CD4-positive, alpha-beta T cell (primary cell): Measurements from ENCODE around the gene VWA1. TPM values are rescaled to one million over a fixed set of nuclear protein-coding genes. Genes with fewer than 3 reads are reported as not detected.

Experiments used
- ATAC-seq: fragments of 200-7000 bp; cut with Tn5 transposase; one replicate; pipeline ENCODE4 v1.10.0; 2022; ENCODE audit warnings: mild to moderate bottlenecking; ENCODE audit not compliant: poor library complexity
- CTCF ChIA-PET: fragments of 350-600 bp; sonication (Branson Sonifier 250); formaldehyde crosslinking; loops from one replicate; lab custom pipeline; 2021; ENCODE audit warnings: antibody characterized with exemption, inconsistent platforms; lab: Charles Lee
- POLR2A ChIA-PET: fragments of 350-600 bp; sonication (Branson Sonifier 250); formaldehyde crosslinking; loops from one replicate; lab custom pipeline; 2021; ENCODE audit warnings: antibody characterized with exemption, inconsistent platforms; lab: Charles Lee
- DNase-seq, 14 experiments: peaks; one replicate each; pipeline ENCODE4 v3.0.0-alpha.2; 2013 to 2020; ENCODE audit warnings: mixed read lengths in 2 of 14
- H3K27ac ChIP-seq, 2 donors: one replicate each; pipeline versions ENCODE4 v1.5.1 to v1.7.0; 2013; ENCODE audit warnings: low read length in 2 of 2, low read depth in 1 of 2, mild to moderate bottlenecking in 1 of 2
- H3K27me3 ChIP-seq, 2 experiments: 1 replicate in 1 of 2; 2 replicates in 1 of 2; pipeline versions ENCODE4 v1.6.1 to v1.7.0; 2013; ENCODE audit warnings: low read length in 2 of 2, control low read depth in 1 of 2, mild to moderate bottlenecking in 1 of 2, moderate library complexity in 1 of 2; ENCODE audit not compliant: insufficient read depth in 2 of 2, control insufficient read depth in 1 of 2
- H3K36me3 ChIP-seq: one replicate; pipeline ENCODE4 v1.6.1; 2013; ENCODE audit warnings: low read length, control low read depth; ENCODE audit not compliant: insufficient read depth
- H3K4me1 ChIP-seq: one replicate; pipeline ENCODE4 v1.6.1; 2013; ENCODE audit warnings: low read length, control low read depth; ENCODE audit not compliant: insufficient read depth
- H3K4me3 ChIP-seq: one replicate; pipeline ENCODE4 v1.5.1; 2013; ENCODE audit warnings: mild to moderate bottlenecking, low read length, moderate library complexity
- H3K9me3 ChIP-seq, 2 experiments: 1 replicate in 1 of 2; 2 replicates in 1 of 2; pipeline versions ENCODE4 v1.6.1 to v1.7.0; 2013; ENCODE audit warnings: low read length in 2 of 2, mild to moderate bottlenecking in 2 of 2, control low read depth in 1 of 2, moderate library complexity in 1 of 2; ENCODE audit not compliant: control insufficient read depth in 1 of 2, insufficient read depth in 1 of 2
- H3K27ac Mint-ChIP-seq: one replicate; pipeline ENCODE4 v1.8.0; 2020; ENCODE audit warnings: mixed read lengths
- H3K27me3 Mint-ChIP-seq: one replicate; pipeline ENCODE4 v1.8.0; 2021; ENCODE audit warnings: mixed read lengths
- H3K36me3 Mint-ChIP-seq: one replicate; pipeline ENCODE4 v1.8.0; 2021; ENCODE audit warnings: low read depth, mixed read lengths
- H3K4me1 Mint-ChIP-seq: one replicate; pipeline ENCODE4 v1.8.0; 2021; ENCODE audit warnings: low read depth, mixed read lengths
- H3K4me3 Mint-ChIP-seq: one replicate; pipeline ENCODE4 v1.8.0; 2020; ENCODE audit warnings: mild to moderate bottlenecking, mixed read lengths
- H3K9me3 Mint-ChIP-seq: one replicate; pipeline ENCODE4 v1.8.0; 2020; ENCODE audit warnings: mixed read lengths
- intact Hi-C, 2 experiments: fragments of 100-400 bp; cut with DNase I in 1 of 2; cut with micrococcal nuclease in 1 of 2; formaldehyde crosslinking; loops; one replicate each; pipeline versions ENCODE4 v1.15.1 to v1.9.0; 2023 to 2025; cut with DNase I, micrococcal nuclease
- total RNA-seq, 174 experiments: library from RNA in 2 of 174; stranded (reverse) in 2 of 174; gene quantifications; one replicate each; pipeline ENCODE4 v1.2.3 and lab custom pipeline; 2021 to 2026
- TF ChIP-seq, protein P1 (sequence below): fragments of 200-600 bp; IDR thresholded peaks from one replicate; pipeline ENCODE4 v1.8.0; 2022; ENCODE audit warnings: antibody characterized with exemption, mild to moderate bottlenecking

VWA1 gene
- total RNA-seq, 2 experiments from 2014 or later: not detected

DNA sequence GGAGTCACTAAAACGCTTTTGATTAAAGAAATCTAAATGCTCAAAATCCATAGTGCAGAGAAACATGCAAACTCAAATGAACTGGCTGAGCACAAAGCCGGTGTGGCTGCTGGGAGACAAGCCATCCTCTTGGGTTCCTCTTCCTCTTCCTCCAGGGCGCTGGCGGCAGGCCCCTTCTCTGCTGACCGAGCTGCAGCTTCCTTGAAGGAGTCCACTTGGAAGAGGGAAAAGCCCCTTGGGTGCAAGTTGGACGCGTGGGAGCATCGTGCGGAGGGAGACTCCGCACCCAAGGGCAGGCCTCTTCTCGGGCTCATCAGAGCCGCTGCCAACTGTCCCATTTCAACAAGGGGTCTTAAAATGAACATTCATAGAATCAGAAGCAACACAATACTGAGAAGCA is 44.3 kb upstream of the VWA1 start:
- TF ChIP-seq, protein P1, sequence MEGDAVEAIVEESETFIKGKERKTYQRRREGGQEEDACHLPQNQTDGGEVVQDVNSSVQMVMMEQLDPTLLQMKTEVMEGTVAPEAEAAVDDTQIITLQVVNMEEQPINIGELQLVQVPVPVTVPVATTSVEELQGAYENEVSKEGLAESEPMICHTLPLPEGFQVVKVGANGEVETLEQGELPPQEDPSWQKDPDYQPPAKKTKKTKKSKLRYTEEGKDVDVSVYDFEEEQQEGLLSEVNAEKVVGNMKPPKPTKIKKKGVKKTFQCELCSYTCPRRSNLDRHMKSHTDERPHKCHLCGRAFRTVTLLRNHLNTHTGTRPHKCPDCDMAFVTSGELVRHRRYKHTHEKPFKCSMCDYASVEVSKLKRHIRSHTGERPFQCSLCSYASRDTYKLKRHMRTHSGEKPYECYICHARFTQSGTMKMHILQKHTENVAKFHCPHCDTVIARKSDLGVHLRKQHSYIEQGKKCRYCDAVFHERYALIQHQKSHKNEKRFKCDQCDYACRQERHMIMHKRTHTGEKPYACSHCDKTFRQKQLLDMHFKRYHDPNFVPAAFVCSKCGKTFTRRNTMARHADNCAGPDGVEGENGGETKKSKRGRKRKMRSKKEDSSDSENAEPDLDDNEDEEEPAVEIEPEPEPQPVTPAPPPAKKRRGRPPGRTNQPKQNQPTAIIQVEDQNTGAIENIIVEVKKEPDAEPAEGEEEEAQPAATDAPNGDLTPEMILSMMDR: no peak
- H3K4me3 ChIP-seq: no peak overlapping the region
- peaks cover 17% of the 10 kb centered on the region for H3K4me1 Mint-ChIP-seq
- H3K27me3 ChIP-seq: no peaks in the 10 kb centered on the region
- POLR2A ChIA-PET: interaction anchor here (4.2 kb wide), 1 partner anchor 9 kb away, joined by 21 read pairs; the partner anchor contains the start of gene CCNL2
- no peaks in the 10 kb centered on the region for H3K9me3 ChIP-seq
- H3K36me3 ChIP-seq: peaks cover 99% of the 10 kb centered on the region
- no peak for DNase-seq
- ATAC-seq: no peak
- H3K27ac ChIP-seq: no peak overlapping the region
- H3K4me3 Mint-ChIP-seq: no peak overlapping the region
- peaks cover 5% of the 10 kb centered on the region for H3K4me1 ChIP-seq
- H3K36me3 Mint-ChIP-seq: peaks cover 94% of the 10 kb centered on the region
- no peaks in the 10 kb centered on the region for H3K9me3 Mint-ChIP-seq
- H3K27me3 Mint-ChIP-seq: no peaks in the 10 kb centered on the region
- CTCF ChIA-PET: interaction anchor here (2.5 kb wide), 1 partner anchor 8 kb away, joined by 5 read pairs; the partner anchor contains the start of gene CCNL2
- intact Hi-C loops: no loop called here
- H3K27ac Mint-ChIP-seq: no peak overlapping the region

DNA sequence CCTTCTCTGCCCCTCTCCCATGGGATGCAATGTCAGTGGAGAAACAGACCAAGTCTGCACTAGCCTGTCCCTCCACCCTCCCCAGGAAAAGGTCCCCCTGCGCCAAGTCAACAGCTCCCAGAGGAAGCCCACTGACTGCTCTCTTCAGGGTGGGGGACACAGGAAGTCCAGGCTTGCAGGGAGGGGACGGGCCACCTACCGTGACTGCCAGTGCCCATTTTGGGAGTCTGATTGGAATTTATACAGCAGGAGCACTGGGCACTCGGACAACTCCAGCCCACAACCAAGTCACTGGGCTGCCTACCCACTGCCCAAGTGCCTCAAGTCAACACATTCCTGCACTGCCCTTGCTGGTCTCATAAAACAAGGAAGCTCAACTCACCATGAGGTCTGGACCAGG is 42.5 kb upstream of the VWA1 start:
- peaks cover 94% of the 10 kb centered on the region for H3K36me3 ChIP-seq
- H3K27me3 Mint-ChIP-seq: no peaks in the 10 kb centered on the region
- no peaks in the 10 kb centered on the region for H3K27me3 ChIP-seq
- ChIA-PET POLR2A (no interaction called here), CTCF (interaction anchor here (1.6 kb wide), 1 partner anchor 15 kb away, joined by 3 read pairs; no protein-coding TSS in a partner anchor)
- intact Hi-C loops: no loop called here
- no peak overlapping the region for H3K27ac ChIP-seq
- no peaks in the 10 kb centered on the region for H3K9me3 ChIP-seq
- ATAC-seq (no peak), DNase-seq (no peak)
- H3K36me3 Mint-ChIP-seq: peaks cover 89% of the 10 kb centered on the region
- no peak overlapping the region for H3K27ac Mint-ChIP-seq
- no peak overlapping the region for H3K4me3 Mint-ChIP-seq
- peaks cover 17% of the 10 kb centered on the region for H3K4me1 ChIP-seq
- no peaks in the 10 kb centered on the region for H3K9me3 Mint-ChIP-seq
- H3K4me1 Mint-ChIP-seq: peaks cover 23% of the 10 kb centered on the region
- H3K4me3 ChIP-seq: no peak overlapping the region
- TF ChIP-seq, protein P1: no peak

DNA sequence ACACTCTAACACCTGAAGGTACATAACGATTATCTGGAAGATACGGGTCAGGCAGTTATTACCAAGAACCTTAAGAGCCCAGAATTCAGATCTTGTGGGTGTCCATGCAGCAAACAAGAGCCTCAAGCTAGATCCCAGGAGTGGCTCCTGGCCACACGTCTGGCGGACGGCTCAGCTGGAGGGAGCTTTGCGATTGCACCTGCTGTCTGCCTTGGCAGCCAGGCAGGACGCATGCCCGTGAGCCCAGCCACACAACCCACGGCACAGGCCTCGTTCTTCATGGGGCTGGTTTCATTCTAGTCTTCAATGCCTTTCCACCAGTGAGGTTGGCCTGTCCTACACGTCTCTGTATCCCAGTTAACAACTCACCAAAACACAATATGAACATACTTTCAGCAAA is 42.1 kb upstream of the VWA1 start:
- peaks cover 91% of the 10 kb centered on the region for H3K36me3 ChIP-seq
- Mint-ChIP-seq H3K4me1 (peaks cover 27% of the 10 kb centered on the region), H3K27me3 (no peaks in the 10 kb centered on the region), H3K9me3 (no peaks in the 10 kb centered on the region), H3K36me3 (peaks cover 89% of the 10 kb centered on the region), H3K4me3 (peak overlapping the region; percentile 7), H3K27ac (no peak overlapping the region)
- TF ChIP-seq, protein P1: no peak
- H3K4me1 ChIP-seq: peaks cover 21% of the 10 kb centered on the region
- no peak overlapping the region for H3K27ac ChIP-seq
- DNase-seq (no peak), ATAC-seq (no peak)
- no peaks in the 10 kb centered on the region for H3K9me3 ChIP-seq
- no peaks in the 10 kb centered on the region for H3K27me3 ChIP-seq
- intact Hi-C loops: no loop called here
- ChIA-PET POLR2A (no interaction called here), CTCF (interaction anchor here (1.6 kb wide), 1 partner anchor 14 kb away, joined by 3 read pairs; no protein-coding TSS in a partner anchor)
- H3K4me3 ChIP-seq: no peak overlapping the region
